Measurements from ENCODE around the gene ATP10B. TPM values are rescaled to one million over a fixed set of nuclear protein-coding genes. Genes with fewer than 3 reads are reported as not detected.

Gene ATP10B
- total RNA-seq, 1 donor, result under 0.01 TPM

DNA sequence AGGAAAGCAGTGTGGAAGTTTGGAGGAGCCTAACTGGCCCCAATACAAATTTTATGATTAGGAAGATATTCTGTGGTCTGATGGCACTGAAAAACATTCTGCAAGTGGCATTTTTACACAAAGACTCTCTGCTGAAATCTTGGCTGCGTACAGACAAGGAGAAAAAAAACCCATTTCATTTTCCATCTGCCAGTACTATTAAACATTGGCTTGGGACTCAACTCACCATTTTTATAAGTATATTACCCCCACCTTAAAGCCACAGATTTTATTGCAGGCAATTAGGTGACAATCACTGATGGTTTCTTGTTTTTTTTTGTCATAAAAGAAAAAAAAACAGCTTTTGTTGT is 223.4 kb downstream of the ATP10B start:
- Histone ChIP-seq H3K4me1 (ENCODE audit: insufficient read depth, low read length) (no peaks in the 10 kb centered on the region), H3K4me3 (ENCODE audit: low read length) (no peak overlapping the region), H3K9me3 (ENCODE audit: low read depth, low read length) (no peaks in the 10 kb centered on the region), H3K27me3 (ENCODE audit: insufficient read depth, low read length) (no peaks in the 10 kb centered on the region)

DNA sequence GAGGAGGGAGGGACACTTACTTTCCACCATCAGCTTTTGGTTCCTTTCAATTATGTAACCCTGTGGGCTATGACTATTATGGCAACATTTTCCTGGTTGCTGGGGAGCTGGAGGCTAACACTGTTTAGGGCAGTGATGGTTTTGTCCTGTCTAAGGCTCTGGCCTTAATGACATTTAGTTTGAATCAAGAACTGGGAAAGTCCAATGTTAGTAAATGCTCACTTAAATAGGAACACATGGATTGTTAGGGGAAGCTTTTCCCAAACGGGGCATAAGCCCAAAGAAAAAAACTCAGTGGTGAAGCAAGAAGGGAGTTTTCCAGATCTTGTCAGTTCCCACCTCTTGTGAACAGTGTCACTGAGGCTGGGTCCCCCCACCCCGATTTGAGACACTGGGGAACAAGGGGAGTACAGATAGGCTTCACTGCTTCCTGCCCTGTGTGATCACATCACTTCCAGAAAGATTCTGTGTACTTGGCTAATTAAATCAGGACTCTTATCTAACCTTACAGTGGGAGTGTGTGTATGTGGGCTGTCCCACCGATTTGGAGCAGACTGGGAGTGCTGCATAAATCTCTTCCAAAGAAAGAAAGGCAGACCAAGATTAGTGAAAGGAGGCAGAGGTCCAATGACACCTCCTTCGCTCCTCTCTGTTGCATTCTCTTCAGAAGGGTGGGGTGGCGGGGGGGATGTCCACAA is 223.9 kb downstream of the ATP10B start:
- no peaks in the 10 kb centered on the region for H3K9me3 ChIP-seq (ENCODE audit: low read depth, low read length)
- no peaks in the 10 kb centered on the region for H3K27me3 ChIP-seq (ENCODE audit: insufficient read depth, low read length)
- H3K4me1 ChIP-seq (ENCODE audit: insufficient read depth, low read length), result no peaks in the 10 kb centered on the region
- no peak overlapping the region for H3K4me3 ChIP-seq (ENCODE audit: low read length)

DNA sequence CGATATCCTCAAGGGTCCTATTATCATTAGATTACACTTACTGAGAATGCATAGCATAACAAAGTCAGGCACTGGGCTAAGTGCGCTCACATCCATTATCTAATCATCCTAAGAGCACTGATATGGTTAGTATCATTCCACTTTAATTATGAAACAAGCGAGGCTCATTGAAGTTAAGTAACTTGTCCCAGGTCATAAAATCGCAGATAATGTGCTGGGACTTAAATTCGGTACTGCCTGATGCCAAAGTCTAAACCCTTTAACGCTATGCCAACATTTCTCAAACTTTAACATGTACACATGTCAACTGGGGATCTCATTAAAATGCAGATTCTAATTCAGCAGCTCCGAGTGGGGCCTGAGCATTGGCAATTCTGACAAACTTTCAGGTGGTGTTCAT is 225.7 kb downstream of the ATP10B start:
- no peaks in the 10 kb centered on the region for H3K9me3 ChIP-seq (ENCODE audit: low read depth, low read length)
- H3K27me3 ChIP-seq (ENCODE audit: insufficient read depth, low read length), result no peaks in the 10 kb centered on the region
- no peaks in the 10 kb centered on the region for H3K4me1 ChIP-seq (ENCODE audit: insufficient read depth, low read length)
- H3K4me3 ChIP-seq (ENCODE audit: low read length), result no peak overlapping the region

DNA sequence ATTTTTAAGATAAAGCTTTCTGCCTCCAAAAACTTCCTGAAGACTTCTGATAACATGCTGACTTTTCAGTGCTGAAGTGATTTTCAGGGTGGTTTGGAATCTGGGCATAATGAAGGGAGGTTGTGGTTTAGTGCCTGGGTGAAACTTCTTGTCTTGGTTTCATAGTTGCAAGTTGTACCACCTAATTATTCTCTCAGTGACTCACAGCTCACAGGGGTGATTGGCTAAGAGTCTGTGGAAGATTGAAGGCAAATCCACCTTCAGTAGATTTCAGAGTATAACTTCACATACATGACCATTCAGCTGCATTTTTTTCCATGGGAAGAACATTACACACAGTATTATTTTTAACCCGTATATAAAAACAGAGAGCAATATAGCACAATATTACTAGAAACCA is 230.5 kb downstream of the ATP10B start:
- Histone ChIP-seq H3K9me3 (ENCODE audit: low read depth, low read length) (no peaks in the 10 kb centered on the region), H3K27me3 (ENCODE audit: insufficient read depth, low read length) (no peaks in the 10 kb centered on the region), H3K4me3 (ENCODE audit: low read length) (no peak overlapping the region), H3K4me1 (ENCODE audit: insufficient read depth, low read length) (no peaks in the 10 kb centered on the region)

DNA sequence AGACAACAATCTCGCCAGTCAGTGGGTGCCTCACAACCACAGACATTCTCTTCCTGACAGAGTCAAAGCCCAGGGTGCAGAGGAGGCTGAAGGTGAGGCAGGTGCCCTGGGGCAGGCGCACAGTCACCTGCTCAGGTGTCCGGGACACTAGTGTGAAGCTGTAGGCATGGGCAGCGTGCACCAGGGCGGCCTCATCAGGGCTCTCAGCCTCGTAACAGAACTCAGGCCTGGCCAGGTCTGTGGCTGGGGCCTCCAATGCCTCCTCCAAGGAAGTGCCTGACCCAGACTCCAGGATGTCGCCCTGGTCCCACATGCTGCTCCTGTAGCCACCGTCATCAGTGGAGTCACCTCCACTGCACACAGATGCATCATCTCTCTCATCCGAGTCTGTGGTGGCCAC is 231.6 kb downstream of the ATP10B start:
- no peaks in the 10 kb centered on the region for H3K4me1 ChIP-seq (ENCODE audit: insufficient read depth, low read length)
- no peak overlapping the region for H3K4me3 ChIP-seq (ENCODE audit: low read length)
- no peaks in the 10 kb centered on the region for H3K27me3 ChIP-seq (ENCODE audit: insufficient read depth, low read length)
- H3K9me3 ChIP-seq (ENCODE audit: low read depth, low read length), result no peaks in the 10 kb centered on the region

DNA sequence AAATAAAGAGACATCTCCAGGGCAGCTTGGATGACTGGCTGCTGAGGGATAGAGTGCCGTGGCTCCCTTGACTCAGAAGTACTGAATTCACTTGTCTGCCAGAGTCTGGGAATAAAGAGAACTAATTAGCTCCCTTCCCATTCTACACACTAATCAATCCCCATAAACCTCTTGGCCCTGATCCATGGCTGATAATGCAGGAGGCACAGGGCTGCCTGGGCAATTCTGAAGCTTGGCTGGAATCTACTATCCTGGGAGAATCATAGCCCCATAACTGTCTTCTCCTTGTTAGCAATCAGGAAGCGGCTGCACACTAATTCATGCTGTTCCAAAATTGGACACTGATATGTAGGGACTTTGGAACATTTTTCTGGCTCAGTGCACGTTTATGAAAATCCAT is 232.6 kb downstream of the ATP10B start:
- Histone ChIP-seq H3K27me3 (ENCODE audit: insufficient read depth, low read length) (no peaks in the 10 kb centered on the region), H3K4me3 (ENCODE audit: low read length) (no peak overlapping the region), H3K9me3 (ENCODE audit: low read depth, low read length) (no peaks in the 10 kb centered on the region), H3K4me1 (ENCODE audit: insufficient read depth, low read length) (no peaks in the 10 kb centered on the region)

DNA sequence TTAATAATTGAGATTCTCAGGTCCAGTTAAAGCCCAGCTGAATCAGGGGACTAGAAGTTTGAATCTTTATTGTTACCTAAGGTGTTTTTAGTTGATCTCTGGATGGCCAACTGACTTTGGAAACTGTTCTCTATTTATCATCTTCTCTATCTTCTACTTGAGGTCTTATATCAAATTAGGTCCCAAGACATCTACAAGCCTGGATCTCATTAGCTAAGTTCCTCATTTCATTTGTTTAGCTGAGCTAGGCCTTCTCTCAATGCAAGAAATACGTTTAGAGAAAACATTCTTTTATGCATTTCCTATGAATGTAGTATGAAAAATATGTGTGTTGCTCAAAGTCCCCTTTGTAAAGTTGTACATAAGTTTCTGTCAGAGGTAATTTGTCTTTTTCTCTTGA is 233.7 kb downstream of the ATP10B start:
- no peaks in the 10 kb centered on the region for H3K27me3 ChIP-seq (ENCODE audit: insufficient read depth, low read length)
- H3K4me3 ChIP-seq (ENCODE audit: low read length), result no peak overlapping the region
- H3K4me1 ChIP-seq (ENCODE audit: insufficient read depth, low read length), result no peaks in the 10 kb centered on the region
- no peaks in the 10 kb centered on the region for H3K9me3 ChIP-seq (ENCODE audit: low read depth, low read length)

DNA sequence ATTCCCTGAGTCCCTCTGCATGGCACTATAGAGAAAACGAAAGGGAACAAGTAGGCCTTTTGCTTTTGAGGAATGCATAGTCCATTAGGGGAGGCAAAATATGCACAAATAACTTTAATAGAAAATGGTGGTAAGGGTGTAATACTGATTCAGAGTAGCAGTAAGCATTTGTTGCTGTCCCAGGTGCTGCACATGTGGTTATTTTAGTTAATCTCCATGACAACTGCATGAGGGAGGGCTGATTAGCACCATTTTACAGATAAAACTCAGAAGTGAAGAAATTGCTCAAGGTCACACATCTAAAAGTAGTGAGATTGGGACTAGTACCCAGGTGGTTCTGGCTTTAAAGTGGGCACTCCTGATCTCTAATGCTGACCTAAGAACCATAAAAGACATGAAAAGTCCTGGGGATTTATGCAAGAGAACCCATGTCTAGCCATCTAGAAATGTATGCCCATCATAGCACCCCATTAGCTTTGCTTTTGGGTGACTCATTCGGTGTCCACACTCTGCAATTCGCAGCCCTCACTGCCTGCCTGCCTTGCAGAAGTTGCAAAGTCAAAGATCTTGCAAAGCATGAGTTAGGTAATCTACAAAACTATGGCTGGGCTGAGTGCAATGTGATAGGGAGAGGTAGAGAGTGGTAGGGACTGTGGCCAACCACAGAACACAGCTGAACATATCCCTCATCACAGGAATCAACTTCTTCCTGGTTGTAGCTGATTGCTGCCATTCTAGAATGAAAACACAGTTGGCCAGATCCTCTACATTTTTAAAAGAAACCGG is 235.1 kb downstream of the ATP10B start:
- H3K4me3 ChIP-seq (ENCODE audit: low read length), result no peak overlapping the region
- H3K27me3 ChIP-seq (ENCODE audit: insufficient read depth, low read length), result no peaks in the 10 kb centered on the region
- no peaks in the 10 kb centered on the region for H3K4me1 ChIP-seq (ENCODE audit: insufficient read depth, low read length)
- no peaks in the 10 kb centered on the region for H3K9me3 ChIP-seq (ENCODE audit: low read depth, low read length)

DNA sequence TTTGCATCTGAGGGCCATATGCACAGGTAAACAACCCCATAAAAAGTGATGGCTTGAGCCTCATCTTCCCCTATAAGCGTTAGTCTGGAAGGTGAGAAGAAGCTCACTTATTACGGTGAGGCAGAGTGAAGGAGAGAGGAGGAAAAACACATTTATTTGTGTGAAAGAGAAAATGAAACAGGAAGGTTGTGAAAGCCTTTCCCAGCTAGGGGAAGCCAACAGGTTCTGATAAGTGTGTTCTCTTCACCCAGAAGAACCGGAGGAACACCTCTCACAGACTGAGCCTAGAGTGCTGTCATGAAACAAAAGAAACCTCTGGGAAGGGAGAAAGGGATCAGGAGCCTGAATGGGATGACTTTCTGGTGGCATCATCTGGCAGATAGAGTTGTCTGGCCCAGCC is 237.9 kb downstream of the ATP10B start:
- Histone ChIP-seq H3K4me1 (ENCODE audit: insufficient read depth, low read length) (no peaks in the 10 kb centered on the region), H3K4me3 (ENCODE audit: low read length) (no peak overlapping the region), H3K9me3 (ENCODE audit: low read depth, low read length) (no peaks in the 10 kb centered on the region), H3K27me3 (ENCODE audit: insufficient read depth, low read length) (no peaks in the 10 kb centered on the region)

DNA sequence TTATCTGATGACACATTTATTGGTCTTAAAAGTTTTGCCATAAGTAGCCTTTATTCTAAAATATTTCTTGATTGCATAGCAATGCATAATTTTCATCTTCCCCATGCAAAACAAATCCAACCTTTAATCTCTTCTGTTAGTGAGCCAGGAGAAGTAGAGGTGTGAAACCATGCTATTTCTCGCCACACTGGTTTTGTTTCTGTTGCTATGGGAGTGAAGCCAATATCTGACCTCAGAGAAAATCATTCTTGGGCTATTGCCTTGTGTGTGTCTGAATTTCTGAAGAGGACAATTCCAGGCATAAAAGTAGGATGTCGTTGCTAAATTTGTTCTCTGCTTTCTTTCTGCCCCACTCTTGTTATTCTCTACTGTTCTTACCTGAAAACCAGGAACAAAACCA is 246.7 kb downstream of the ATP10B start:
- no peaks in the 10 kb centered on the region for H3K4me1 ChIP-seq (ENCODE audit: insufficient read depth, low read length)
- no peaks in the 10 kb centered on the region for H3K9me3 ChIP-seq (ENCODE audit: low read depth, low read length)
- H3K27me3 ChIP-seq (ENCODE audit: insufficient read depth, low read length), result no peaks in the 10 kb centered on the region
- H3K4me3 ChIP-seq (ENCODE audit: low read length), result no peak overlapping the region

DNA sequence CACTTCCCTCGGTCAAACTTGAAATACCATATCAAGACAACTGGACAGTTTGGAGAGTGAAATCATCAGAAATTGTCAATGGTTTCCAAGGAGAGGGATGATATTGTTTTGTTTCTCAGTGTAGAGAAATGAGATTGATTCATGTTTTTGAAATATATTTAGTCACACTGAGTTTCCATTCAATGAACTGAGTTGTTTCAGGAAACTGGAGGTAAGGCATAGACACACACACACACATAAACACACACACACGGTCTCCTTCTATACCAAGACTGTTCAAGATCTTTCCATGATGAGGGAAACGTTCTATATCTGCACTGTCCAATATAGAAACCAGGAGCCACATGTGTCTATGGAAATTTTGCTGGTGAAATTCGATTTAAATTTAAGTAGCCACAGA is 247.5 kb downstream of the ATP10B start:
- no peak overlapping the region for H3K4me3 ChIP-seq (ENCODE audit: low read length)
- no peaks in the 10 kb centered on the region for H3K4me1 ChIP-seq (ENCODE audit: insufficient read depth, low read length)
- H3K27me3 ChIP-seq (ENCODE audit: insufficient read depth, low read length), result no peaks in the 10 kb centered on the region
- H3K9me3 ChIP-seq (ENCODE audit: low read depth, low read length), result no peaks in the 10 kb centered on the region

DNA sequence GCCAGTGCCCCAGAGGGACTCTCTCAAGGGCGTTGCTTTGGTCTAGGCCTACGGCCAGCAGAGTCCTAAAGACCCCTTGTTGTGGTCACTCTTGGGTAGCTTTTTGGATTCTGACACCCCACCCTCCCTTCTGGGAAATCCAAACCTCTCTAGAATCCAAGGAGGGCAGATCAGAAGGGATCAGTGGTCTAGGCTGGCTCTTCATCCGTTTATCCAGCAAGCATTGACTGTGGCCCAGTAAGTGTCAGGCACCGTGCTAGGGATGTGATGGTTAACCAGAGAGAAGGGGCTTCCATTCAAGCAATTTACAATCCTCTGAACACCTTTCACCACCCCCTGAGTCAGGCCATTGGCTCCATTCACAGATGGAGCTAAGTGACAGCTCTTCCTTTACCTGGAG is 249.3 kb downstream of the ATP10B start:
- Histone ChIP-seq H3K27me3 (ENCODE audit: insufficient read depth, low read length) (no peaks in the 10 kb centered on the region), H3K4me1 (ENCODE audit: insufficient read depth, low read length) (no peaks in the 10 kb centered on the region), H3K9me3 (ENCODE audit: low read depth, low read length) (no peaks in the 10 kb centered on the region), H3K4me3 (ENCODE audit: low read length) (no peak overlapping the region)

DNA sequence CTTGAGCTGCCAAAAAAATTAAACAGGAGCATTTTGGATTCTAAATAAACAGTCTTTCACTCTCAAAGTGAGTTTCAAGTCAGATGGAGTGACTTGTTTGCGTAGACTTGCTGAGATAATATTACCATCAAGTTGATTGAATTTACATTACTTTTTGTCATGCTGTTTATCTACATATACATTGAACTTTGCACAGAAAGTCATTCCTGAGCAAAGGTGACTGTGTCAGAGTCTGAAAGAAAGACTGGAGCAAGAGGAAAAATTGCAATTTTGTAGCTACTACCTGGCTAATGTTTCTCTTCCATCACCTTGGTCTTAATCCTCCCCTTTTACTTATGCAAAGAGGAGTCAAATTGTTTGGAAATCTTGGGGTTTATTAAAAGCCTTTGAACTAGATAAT is 251.0 kb downstream of the ATP10B start:
- H3K27me3 ChIP-seq (ENCODE audit: insufficient read depth, low read length), result no peaks in the 10 kb centered on the region
- H3K9me3 ChIP-seq (ENCODE audit: low read depth, low read length), result no peaks in the 10 kb centered on the region
- H3K4me3 ChIP-seq (ENCODE audit: low read length), result no peak overlapping the region
- H3K4me1 ChIP-seq (ENCODE audit: insufficient read depth, low read length), result no peaks in the 10 kb centered on the region

DNA sequence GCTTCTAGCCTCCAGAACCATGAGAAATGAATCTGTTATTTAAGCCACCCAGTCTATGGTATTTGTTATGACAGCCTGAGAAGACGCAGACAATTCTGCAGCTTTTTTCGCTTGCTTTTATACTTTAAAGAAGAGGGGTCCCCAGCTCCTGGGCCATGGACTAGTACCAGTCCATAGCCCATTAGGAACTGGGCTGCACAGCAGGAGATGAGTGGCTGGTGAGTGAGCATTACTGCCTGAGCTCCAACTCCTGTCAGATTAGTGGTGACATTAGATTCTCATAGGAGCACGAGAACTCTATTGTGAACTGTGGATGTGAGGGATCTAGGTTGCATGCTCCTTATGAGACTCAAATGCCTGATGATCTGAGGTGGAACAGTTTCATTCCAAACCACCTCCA is 278.7 kb downstream of the ATP10B start:
- Histone ChIP-seq H3K4me3 (ENCODE audit: low read length) (no peak overlapping the region), H3K4me1 (ENCODE audit: insufficient read depth, low read length) (no peaks in the 10 kb centered on the region), H3K9me3 (ENCODE audit: low read depth, low read length) (no peaks in the 10 kb centered on the region), H3K27me3 (ENCODE audit: insufficient read depth, low read length) (no peaks in the 10 kb centered on the region)

DNA sequence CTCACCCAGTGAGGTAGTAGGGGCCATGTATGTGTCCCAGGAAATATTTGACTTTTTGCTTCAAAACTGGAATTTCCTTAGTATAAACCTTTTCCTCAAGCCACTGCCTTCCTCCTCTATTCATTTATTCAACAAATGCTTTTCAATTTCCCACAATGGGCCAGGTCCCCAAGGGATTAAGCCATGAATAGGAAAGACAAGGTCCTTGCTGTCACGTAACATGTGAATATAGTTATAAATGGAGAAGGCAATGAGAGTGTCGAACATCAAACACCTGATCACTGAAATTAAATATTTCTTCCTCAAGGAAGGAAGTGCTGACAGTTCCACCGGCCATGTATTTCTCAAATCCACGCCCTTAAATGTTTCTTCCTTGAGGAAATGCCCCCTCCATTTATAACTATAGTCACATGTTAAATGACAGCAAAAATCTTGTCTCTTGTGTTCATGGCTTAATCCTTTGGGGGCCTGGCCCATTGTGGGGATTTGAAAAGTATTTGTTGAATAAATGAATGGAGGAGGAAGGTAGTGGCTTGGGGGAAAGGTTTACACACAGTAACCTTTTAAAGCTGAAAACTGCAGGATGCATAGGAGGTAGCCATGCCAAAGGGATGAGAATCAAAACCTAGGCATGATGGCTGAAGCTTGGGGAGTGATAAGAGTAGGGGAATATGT is 284.8 kb downstream of the ATP10B start:
- no peaks in the 10 kb centered on the region for H3K9me3 ChIP-seq (ENCODE audit: low read depth, low read length)
- H3K4me3 ChIP-seq (ENCODE audit: low read length), result no peak overlapping the region
- H3K27me3 ChIP-seq (ENCODE audit: insufficient read depth, low read length), result no peaks in the 10 kb centered on the region
- H3K4me1 ChIP-seq (ENCODE audit: insufficient read depth, low read length), result no peaks in the 10 kb centered on the region
